Measurements from ENCODE around the gene ZBTB7C. TPM values are rescaled to one million over a fixed set of nuclear protein-coding genes. Genes with fewer than 3 reads are reported as not detected.

Gene ZBTB7C
- polyA plus RNA-seq, 1 of the 3 experiments (the other 2 are of a cell fraction): 0.05 TPM

GRCh38 chr18:48061781-48062570 lies 347.2 kb downstream of the ZBTB7C start:
- H3K9me2 ChIP-seq: no peaks in the 10 kb centered on the region
- WGBS (ENCODE audit: low lambda C conversion rate): 76% methylated on average over 7 of the region's 7 CpGs
- H3K9me3 ChIP-seq: no peaks in the 10 kb centered on the region
- H4K20me1 ChIP-seq (ENCODE audit: insufficient read depth): no peaks in the 10 kb centered on the region
- no peak overlapping the region for H3K4me3 ChIP-seq (ENCODE audit: low read depth in 2 of 2, low read length in 1 of 2)
- no peak overlapping the region for H3K9ac ChIP-seq
- no peak overlapping the region for H2AFZ ChIP-seq (ENCODE audit: low read depth)
- no peak overlapping the region; a peak in 1 of 4 replicates for H3K27ac ChIP-seq (ENCODE audit: low read depth in 2 of 2, low read length in 1 of 2)
- H3K36me3 ChIP-seq (replicated peaks in 1 of 2; ENCODE audit: control insufficient read depth in 1 of 2, insufficient read depth in 2 of 2, low read length in 1 of 2): no peaks in the 10 kb centered on the region
- POLR2A ChIA-PET: interaction anchor here (1.7 kb wide), 1 partner anchor 27 kb away, joined by 7 read pairs; no protein-coding TSS in a partner anchor
- TF ChIP-seq ZBTB33 (IDR thresholded peaks at IDR 0.05; ENCODE audit: borderline replicate concordance, low read depth): no peak
- no peak for TF ChIP-seq SIN3A (IDR thresholded peaks at IDR 0.05; ENCODE audit: borderline replicate concordance, low read depth, low read length)
- TF ChIP-seq, protein P1, sequence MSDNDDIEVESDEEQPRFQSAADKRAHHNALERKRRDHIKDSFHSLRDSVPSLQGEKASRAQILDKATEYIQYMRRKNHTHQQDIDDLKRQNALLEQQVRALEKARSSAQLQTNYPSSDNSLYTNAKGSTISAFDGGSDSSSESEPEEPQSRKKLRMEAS (IDR thresholded peaks at IDR 0.05; ENCODE audit: low read depth): no peak
- no peak for TF ChIP-seq FOXM1 (IDR thresholded peaks at IDR 0.05; ENCODE audit: low read depth)
- no peak for TF ChIP-seq USF2 (IDR thresholded peaks at IDR 0.05; ENCODE audit: borderline replicate concordance, low read depth, low read length)
- TF ChIP-seq GABPA (IDR thresholded peaks at IDR 0.05; ENCODE audit: low read depth): no peak
- TF ChIP-seq, protein P2, sequence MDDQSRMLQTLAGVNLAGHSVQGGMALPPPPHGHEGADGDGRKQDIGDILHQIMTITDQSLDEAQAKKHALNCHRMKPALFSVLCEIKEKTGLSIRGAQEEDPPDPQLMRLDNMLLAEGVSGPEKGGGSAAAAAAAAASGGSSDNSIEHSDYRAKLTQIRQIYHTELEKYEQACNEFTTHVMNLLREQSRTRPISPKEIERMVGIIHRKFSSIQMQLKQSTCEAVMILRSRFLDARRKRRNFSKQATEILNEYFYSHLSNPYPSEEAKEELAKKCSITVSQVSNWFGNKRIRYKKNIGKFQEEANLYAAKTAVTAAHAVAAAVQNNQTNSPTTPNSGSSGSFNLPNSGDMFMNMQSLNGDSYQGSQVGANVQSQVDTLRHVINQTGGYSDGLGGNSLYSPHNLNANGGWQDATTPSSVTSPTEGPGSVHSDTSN (IDR thresholded peaks at IDR 0.05): no peak
- no peak for TF ChIP-seq POLR2AphosphoS5 (IDR thresholded peaks at IDR 0.05; ENCODE audit: low read depth, low read length)
- TF ChIP-seq FOXJ3 (CRISPR knock-in tag; IDR thresholded peaks at IDR 0.05): no peak
- TF ChIP-seq TAF1 (IDR thresholded peaks at IDR 0.05; ENCODE audit: borderline replicate concordance, low read depth, low read length): no peak
- TF ChIP-seq RFX5 (IDR thresholded peaks at IDR 0.05; ENCODE audit: low read length): no peak
- H3F3A ChIP-seq (replicated peaks; ENCODE audit: insufficient read depth): no peaks in the 10 kb centered on the region
- DNase-seq: no peak
- no peaks in the 10 kb centered on the region for H3K27me3 ChIP-seq (ENCODE audit: insufficient read depth)
- no peaks in the 10 kb centered on the region for H3K79me2 ChIP-seq (ENCODE audit: insufficient read depth)
- CTCF ChIA-PET: interaction anchor here (0.7 to 2.8 kb wide), 5 partner anchors 24 to 385 kb away, joined by 3 to 16 read pairs (median 7); no protein-coding TSS in a partner anchor
- peaks cover 0 to 45% of the 10 kb centered on the region in 2 experiments; a peak in 2 of 4 replicates for H3K4me1 ChIP-seq (ENCODE audit: control insufficient read depth in 1 of 2, insufficient read depth in 2 of 2, low read depth in 1 of 2, low read length in 1 of 2)
- no peak overlapping the region for H3K4me2 ChIP-seq

All from SK-N-SH (cell line).